Nephron progenitor cell (in vitro differentiated cells): ENCODE data around the gene KRT38.

ENCODE experiments used
- DNase-seq: peaks from one replicate; pipeline ENCODE4 v3.0.0; 2021
- H3K27ac Mint-ChIP-seq: 2 replicates; pipeline ENCODE4 v1.8.0; 2021; ENCODE audit warnings: mild to moderate bottlenecking, moderate library complexity, mixed read lengths
- H3K27me3 Mint-ChIP-seq: 2 replicates; pipeline ENCODE4 v1.8.0; 2021; ENCODE audit warnings: mild to moderate bottlenecking, low read depth, mixed read lengths; ENCODE audit not compliant: poor library complexity
- H3K36me3 Mint-ChIP-seq: 2 replicates; pipeline ENCODE4 v1.8.0; 2021; ENCODE audit warnings: low read depth, mixed read lengths
- H3K4me1 Mint-ChIP-seq: 2 replicates; pipeline ENCODE4 v1.8.0; 2021; ENCODE audit warnings: mixed read lengths
- H3K4me3 Mint-ChIP-seq: 2 replicates; pipeline ENCODE4 v1.8.0; 2021; ENCODE audit warnings: mild to moderate bottlenecking, moderate library complexity, mixed read lengths
- H3K9me3 Mint-ChIP-seq: 2 replicates; pipeline ENCODE4 v1.8.0; 2021; ENCODE audit warnings: mild to moderate bottlenecking, moderate library complexity, mixed read lengths
- TF ChIP-seq, protein P1 (sequence below): fragments of 200-600 bp; sonication (generic); IDR thresholded peaks from 2 replicates; pipeline ENCODE4 v1.5.0; 2021; ENCODE audit warnings: antibody characterized with exemption

The KRT38 gene

DNA sequence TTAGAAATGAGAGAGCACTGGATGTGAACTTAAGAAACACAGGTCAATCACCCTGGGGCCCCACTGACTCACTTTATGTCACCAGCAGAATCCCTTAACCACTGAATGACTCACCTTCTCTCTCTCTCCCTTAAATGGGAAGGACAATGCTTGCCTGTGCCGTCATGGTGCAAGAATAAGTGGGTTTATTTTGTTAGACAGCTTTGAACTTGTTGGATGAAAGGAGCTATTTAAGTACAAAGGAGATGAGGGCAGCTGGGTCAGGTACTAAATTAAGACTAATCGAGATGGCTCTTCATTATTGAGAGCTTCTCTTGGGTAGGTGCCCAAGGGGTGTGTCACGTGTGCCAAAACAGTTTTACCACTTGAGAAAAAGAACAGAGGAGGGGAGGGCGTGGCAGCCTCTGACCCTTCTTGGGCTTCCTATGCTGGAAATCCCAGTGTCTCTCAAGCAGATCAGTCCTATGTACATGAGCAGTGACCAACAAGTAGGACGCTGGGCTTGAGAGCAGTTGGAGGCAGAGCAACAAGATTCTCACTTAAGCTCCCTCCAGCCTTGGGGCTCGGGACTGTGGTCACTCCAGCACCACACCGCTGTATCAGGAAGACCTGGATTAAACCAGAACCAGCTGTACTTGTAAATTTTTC, 36.6 kb downstream of the KRT38 start:
- no peaks in the 10 kb centered on the region for H3K36me3 Mint-ChIP-seq
- no peak overlapping the region for H3K27ac Mint-ChIP-seq
- TF ChIP-seq, protein P1, sequence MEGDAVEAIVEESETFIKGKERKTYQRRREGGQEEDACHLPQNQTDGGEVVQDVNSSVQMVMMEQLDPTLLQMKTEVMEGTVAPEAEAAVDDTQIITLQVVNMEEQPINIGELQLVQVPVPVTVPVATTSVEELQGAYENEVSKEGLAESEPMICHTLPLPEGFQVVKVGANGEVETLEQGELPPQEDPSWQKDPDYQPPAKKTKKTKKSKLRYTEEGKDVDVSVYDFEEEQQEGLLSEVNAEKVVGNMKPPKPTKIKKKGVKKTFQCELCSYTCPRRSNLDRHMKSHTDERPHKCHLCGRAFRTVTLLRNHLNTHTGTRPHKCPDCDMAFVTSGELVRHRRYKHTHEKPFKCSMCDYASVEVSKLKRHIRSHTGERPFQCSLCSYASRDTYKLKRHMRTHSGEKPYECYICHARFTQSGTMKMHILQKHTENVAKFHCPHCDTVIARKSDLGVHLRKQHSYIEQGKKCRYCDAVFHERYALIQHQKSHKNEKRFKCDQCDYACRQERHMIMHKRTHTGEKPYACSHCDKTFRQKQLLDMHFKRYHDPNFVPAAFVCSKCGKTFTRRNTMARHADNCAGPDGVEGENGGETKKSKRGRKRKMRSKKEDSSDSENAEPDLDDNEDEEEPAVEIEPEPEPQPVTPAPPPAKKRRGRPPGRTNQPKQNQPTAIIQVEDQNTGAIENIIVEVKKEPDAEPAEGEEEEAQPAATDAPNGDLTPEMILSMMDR, result no peak
- DNase-seq, result no peak
- H3K27me3 Mint-ChIP-seq, result peaks cover 4% of the 10 kb centered on the region
- no peaks in the 10 kb centered on the region for H3K9me3 Mint-ChIP-seq
- no peak overlapping the region for H3K4me3 Mint-ChIP-seq
- peaks cover 7% of the 10 kb centered on the region for H3K4me1 Mint-ChIP-seq

DNA sequence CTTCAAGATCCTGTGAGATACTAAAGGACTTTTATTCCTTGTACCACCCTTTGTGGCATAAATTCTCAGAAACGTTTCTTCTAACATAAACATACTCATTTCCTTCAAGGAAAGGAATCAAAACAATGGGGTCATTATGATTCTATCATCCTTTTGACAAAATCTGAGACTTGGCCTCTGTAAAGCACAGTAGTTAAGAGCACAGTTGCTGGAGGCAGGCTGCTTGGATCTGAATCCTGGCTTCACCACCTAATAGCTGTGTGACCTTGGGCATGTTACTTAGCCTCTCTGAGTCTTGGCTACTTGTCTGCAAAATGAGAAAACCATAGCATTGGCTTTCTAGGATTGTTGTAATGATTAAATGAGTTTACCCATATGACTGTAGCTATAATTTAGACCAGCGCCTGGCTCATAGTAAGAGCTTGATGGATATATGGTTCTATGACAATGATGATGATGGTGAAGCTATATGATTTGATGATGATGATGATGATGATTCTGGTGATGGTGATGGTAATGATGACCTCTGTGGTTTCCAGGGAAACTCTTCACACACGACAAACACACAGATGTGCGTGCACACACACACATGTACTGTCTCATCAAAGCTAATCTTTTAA, 37.3 kb downstream of the KRT38 start:
- H3K27ac Mint-ChIP-seq, result no peak overlapping the region
- H3K4me3 Mint-ChIP-seq, result no peak overlapping the region
- no peaks in the 10 kb centered on the region for H3K9me3 Mint-ChIP-seq
- TF ChIP-seq, protein P1, result no peak
- H3K4me1 Mint-ChIP-seq, result peaks cover 7% of the 10 kb centered on the region
- no peaks in the 10 kb centered on the region for H3K36me3 Mint-ChIP-seq
- peaks cover 4% of the 10 kb centered on the region for H3K27me3 Mint-ChIP-seq
- no peak for DNase-seq

DNA sequence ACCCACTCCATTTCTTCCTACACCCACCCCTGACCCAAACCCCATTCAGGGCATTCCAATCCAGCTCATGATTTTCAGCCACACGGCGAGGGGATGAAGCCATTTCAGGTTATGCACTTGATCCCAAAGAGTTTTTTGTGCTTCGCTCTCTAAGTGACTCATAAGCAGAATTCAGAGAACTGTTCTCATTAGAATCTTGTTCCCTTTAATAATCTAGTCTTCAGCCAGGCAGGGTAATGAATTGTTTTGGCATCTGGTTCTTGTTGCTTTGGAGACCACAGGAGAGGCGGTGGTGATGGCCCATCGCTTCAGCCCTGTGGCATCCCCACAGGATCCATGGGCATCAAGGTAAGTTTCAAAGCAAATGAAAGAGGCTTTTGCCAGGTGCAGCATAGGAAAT, 38.6 kb downstream of the KRT38 start:
- TF ChIP-seq, protein P1, result no peak
- H3K4me3 Mint-ChIP-seq, result no peak overlapping the region
- no peaks in the 10 kb centered on the region for H3K9me3 Mint-ChIP-seq
- DNase-seq, result no peak
- H3K27ac Mint-ChIP-seq, result no peak overlapping the region
- H3K36me3 Mint-ChIP-seq, result no peaks in the 10 kb centered on the region
- peaks cover 7% of the 10 kb centered on the region for H3K4me1 Mint-ChIP-seq
- peaks cover 4% of the 10 kb centered on the region for H3K27me3 Mint-ChIP-seq

GRCh38 chr17:41396996-41397660, 43.7 kb downstream of the KRT38 start, which contains the start of gene KRT31:
Gene KRT31 (minus strand): TSS chr17:41397608. CDS start chr17:41397539, 69 bp downstream.
- Mint-ChIP-seq H3K9me3 (no peaks in the 10 kb centered on the region), H3K27ac (no peak within 1 kb of the TSS), H3K4me1 (peaks cover 1% of the 10 kb centered on the region), H3K4me3 (no peak within 1 kb of the TSS), H3K36me3 (no peaks in the 10 kb centered on the region), H3K27me3 (peaks cover 8% of the 10 kb centered on the region)
- no peak for DNase-seq
- TF ChIP-seq, protein P1, result no peak

GRCh38 chr17:41396340-41396739, 44.4 kb downstream of the KRT38 start:
- DNase-seq, result no peak
- Mint-ChIP-seq H3K9me3 (no peaks in the 10 kb centered on the region), H3K4me3 (no peak overlapping the region), H3K27ac (no peak overlapping the region), H3K36me3 (no peaks in the 10 kb centered on the region), H3K4me1 (peaks cover 6% of the 10 kb centered on the region), H3K27me3 (peaks cover 12% of the 10 kb centered on the region)
- TF ChIP-seq, protein P1, result no peak
